22Rv1 (cell line): ENCODE data around the gene OR4C46.

Experiments
- ZFX ChIP-seq: fragments of 450-650 bp; IDR thresholded peaks from 2 replicates; pipeline ENCODE4 v1.6.1; 2017; ENCODE audit warnings: antibody characterized with exemption, borderline replicate concordance
- TF ChIP-seq, protein P1 (sequence below): fragments of 450-650 bp; IDR thresholded peaks from 2 replicates; pipeline ENCODE4 v1.5.1; 2017; ENCODE audit warnings: mild to moderate bottlenecking

DNA sequence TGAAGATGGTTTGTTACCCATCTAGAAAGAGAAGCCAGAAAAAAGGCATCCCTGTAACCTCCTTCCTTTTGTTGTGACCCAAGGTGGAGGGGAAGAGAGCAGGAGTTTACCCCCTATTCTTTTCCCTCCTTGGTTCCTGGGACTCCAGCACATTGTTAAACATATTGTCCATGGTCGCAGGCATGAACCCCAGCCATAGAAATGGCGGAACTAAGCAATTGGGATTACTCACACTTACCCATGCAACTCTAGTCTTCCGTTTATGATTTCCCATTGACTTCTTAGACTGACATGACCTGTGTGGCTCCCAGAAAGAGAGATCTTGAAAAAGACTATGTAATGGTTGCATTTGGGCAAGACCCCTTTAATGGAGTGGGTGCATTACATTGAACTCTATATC is 45.4 kb downstream of the OR4C46 start:
- TF ChIP-seq, protein P1, sequence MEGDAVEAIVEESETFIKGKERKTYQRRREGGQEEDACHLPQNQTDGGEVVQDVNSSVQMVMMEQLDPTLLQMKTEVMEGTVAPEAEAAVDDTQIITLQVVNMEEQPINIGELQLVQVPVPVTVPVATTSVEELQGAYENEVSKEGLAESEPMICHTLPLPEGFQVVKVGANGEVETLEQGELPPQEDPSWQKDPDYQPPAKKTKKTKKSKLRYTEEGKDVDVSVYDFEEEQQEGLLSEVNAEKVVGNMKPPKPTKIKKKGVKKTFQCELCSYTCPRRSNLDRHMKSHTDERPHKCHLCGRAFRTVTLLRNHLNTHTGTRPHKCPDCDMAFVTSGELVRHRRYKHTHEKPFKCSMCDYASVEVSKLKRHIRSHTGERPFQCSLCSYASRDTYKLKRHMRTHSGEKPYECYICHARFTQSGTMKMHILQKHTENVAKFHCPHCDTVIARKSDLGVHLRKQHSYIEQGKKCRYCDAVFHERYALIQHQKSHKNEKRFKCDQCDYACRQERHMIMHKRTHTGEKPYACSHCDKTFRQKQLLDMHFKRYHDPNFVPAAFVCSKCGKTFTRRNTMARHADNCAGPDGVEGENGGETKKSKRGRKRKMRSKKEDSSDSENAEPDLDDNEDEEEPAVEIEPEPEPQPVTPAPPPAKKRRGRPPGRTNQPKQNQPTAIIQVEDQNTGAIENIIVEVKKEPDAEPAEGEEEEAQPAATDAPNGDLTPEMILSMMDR, result no peak
- no peak for TF ChIP-seq ZFX
